GM19035 (cell line): Measurements from ENCODE around the gene CEND1.

Experiments
- ATAC-seq: cut with Tn5 transposase; IDR thresholded peaks from one replicate; pipeline ENCODE4 v1.9.1; 2021; ENCODE audit not compliant: unreplicated experiment

The CEND1 gene

DNA sequence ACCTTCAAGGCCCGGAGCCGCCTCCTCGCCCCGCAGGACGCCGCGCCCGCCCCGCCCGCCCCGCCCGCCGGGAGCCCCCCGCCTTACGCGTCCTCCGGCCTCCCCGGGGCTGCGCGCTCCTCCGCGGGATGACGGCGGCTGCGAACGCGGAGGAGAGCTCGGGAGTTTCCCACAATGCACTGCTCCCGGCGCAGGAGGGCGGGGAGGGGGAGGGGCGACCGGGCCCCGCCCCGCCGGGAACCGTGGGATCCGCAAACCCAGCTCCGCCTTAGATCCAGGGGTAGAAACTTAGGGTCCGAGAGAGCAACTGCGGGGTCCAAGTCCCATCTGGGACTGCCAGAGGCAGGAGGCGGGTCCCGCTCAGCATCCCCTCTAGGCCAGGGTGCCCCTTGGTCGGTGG, at the start of gene CEND1:
TSS of gene CEND1 (minus strand) at position 148 of the 400 bp plus-strand sequence. CDS start 1,514 bp downstream, outside the sequence.
- no peak for ATAC-seq

DNA sequence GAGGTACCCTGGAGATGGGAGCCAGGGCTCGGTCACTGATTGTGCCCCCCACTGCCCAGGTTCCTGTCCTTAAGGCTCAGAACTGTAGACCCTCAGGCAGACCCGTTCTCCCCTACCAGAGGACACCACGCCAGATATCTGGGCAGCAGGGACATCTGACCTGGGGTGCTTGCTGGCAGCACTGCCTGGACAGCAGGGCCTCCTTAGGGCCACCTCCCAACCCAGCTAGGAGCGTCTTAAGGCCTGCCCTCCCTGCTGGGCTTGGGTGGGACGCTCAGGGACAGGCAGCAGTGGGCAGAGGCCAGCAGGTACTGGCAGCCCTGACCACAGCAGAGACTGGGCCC, 49.4 kb upstream of the CEND1 start:
- ATAC-seq = no peak

DNA sequence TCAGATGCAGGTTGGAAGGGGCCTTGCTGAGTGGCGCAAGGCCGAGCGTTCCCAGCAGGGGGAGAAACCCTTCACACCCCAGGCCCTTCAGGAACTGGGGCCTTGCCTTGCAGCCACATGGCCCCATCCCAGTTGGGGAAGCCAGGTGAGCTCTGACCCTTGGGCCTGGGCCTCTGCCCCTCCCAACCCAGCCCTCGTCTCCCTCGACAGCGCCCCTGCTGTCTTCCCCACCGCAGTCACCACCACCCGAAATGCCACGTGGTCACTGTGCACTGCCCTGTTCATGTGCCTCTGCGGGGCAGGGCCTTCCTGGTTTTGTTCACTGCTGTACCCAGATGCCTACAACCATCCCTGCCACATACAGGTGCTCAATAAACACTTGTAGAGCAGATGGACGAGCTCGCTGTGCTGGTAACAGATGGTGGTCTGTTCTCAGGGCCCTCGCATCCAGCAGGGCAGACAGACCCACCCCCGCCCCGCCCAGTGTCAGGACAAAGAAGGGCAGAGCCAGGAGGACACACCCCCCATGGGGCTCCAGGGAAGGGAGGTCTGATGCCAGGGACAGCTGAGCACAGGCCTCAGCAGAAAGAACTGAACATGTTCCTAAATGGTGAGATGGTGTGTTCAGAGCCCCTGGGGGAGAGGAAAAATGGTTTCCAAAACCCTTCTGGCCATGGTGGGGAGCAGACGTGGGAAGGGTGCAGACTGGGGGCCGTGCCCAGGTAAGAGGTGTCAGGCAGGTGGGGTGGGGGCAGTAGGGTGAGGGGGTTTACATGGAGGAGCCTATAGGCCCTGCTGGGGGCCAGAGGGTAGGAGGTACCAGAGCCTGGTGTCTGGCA, 48.8 kb upstream of the CEND1 start:
- no peak for ATAC-seq

DNA sequence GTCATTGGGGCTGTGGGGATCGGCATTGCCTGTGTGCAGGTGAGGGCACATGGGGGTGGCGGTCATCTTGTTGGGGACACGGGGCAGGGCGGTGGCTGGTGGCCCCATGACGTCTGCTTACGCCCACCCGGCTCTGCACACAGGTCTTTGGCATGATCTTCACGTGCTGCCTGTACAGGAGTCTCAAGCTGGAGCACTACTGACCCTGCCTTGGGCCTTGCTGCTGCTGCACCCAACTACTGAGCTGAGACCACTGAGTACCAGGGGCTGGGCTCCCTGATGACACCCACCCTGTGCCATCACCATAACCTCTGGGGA, 48.1 kb upstream of the CEND1 start:
- ATAC-seq = no peak

DNA sequence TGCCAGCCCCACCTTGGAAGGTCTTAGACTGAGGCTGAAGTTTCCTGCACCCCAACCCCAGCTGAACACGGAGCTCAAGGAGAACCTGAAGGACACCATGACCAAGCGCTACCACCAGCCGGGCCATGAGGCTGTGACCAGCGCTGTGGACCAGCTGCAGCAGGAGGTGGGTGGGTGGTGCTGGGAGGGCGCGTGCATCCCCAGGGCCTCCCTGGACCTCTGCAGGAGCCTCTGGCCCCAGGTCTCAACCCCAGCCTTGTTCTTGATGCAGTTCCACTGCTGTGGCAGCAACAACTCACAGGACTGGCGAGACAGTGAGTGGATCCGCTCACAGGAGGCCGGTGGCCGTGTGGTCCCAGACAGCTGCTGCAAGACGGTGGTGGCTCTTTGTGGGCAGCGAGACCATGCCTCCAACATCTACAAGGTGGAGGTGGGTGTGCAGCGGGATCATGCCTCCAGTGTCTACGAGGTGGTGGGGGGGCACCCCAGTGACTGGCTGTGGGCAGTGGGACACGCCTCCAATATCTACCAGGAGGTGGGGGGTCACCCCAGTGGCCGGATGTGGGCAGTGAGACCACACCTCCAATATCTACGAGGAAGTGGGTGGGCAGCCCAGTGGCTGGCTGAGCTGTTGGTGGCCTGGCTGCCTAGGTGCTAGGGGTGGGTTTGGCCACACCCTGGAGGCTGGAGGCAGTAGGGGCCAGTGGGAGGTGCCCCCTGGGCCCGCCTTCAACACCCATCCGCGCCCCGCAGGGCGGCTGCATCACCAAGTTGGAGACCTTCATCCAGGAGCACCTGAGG, 47.5 kb upstream of the CEND1 start:
- ATAC-seq = no peak

DNA sequence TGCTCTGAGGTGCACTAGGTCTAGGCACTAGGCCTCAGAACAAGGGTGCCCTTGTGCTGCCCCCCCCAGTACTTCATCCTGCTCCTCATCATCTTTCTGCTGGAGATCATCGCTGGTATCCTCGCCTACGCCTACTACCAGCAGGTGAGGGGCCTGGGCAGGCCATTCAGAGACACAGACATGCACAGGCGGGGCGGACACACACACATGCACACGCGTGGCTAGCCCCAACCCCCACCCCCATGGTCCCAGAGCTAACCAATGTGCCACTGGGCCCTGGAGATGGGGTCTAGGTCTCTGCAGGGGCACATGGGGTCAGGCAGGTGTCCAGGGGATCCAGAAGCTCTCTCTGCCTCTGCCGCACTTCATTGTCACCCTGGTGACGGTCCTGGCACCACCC, 46.8 kb upstream of the CEND1 start:
- ATAC-seq = no peak

DNA sequence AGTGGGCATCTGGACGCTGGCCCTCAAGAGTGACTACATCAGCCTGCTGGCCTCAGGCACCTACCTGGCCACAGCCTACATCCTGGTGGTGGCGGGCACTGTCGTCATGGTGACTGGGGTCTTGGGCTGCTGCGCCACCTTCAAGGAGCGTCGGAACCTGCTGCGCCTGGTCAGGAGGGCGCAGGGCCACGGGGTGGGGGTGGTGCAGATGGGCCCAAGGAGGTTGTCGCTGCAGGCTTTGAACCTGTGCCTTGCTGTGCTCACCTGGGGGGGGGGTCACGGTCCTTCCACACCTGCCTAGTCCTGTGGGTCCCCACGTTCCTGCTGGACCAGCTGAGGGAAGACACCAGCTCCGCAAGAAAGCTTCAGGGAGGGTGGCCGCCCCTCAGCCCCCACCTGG, 46.4 kb upstream of the CEND1 start:
- no peak for ATAC-seq

DNA sequence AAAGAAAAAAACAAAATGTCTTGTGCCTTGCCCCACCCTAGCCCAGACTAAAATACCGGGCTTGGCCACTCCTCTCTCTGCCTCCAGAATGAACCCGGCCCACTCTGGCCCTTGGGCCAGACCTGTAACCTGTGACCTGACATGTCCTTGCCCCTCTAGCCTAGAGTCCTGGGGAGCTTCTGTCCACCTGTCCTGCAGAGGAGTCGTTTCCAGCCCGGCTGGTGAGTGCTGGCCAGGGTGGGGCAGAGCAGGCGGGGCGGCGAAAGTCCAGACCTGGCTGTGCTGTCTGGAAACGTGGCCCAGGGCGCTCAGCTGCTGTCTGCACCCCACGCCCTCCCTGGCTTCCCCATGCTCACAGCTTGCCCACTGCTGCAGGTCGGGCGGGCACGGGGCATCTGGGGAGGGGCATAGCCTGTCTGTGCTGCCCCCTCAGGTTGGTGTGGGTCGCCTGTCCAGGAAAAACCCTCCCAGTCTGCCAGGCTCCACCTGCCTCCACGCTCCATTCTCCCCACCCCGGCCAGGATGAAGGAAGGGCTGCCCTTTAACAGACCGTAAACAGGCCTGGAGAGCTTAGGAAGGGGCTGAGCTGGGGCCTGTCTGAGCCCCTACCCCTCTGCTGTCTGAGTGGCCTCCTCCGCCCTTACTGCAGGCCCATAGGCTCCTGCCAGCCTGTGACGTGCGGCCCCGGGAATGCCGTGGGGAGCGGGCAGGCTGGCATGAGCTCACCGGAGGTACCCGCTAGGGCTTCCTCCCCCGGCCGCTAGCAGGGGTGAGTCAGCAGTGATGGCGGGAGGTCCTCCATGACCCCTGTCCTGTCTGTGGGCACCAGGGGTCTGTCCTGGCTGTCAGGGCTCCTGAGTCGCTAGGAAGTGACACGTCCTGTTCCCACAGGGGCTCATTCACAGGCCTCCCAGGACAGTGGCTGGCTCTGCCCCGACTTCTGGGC, 44.8 kb upstream of the CEND1 start:
- ATAC-seq = no peak

DNA sequence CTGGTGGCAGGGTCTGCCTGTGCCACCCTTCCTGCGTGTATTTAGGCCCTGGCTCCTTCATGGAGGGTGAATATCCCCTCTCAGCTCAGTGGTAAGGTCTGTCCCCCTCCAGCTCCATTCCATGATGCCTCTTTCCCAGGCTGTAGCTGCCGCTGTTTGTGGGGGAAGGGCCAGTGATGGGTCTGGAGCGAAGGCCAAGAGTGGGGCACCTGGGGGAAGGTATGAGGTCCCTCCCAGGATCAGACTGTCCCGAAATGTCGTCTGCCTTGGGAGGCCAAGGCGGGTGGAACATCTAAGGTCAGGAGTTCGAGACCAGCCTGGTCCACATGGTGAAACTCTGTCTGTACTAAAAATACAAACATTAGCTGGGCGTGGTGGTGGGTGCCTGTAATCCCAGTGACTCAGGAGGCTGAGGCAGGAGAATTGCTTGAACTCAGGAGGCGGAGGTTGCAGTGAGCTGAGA, 44.0 kb upstream of the CEND1 start:
- no peak for ATAC-seq

DNA sequence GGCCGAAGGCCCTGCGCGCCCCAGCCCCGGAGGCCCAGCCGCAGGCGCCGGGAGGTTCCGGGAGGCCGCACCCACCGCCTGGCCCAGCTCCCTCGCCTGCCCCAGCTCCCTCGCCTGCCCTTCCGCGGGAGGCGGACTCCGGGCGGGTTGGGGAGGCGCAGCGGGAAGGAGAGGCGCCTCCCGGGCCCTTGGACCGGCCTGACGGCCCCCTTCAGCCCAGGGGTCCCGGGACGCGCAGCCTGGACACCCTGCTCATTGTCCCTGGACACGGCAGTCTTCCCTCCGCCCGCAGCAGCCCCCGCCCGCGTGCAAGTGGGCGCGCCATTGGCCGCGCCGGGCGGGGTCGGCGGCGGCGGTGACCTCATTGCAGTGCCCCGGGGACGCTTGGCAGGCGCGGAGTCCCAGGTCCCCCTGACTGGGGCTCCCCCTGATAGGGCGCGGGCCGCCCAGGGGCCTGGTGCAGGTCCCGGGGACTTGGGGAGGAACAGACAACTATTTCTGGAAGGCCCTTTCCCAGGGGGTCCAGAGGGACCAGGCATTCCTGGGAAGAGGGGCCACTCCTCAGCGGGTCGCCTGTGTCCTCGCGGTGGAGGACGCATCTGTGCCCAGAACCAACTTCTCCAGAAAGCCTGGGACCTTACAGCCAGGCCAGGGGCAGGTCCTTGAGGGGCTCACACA, 43.4 kb upstream of the CEND1 start:
- ATAC-seq = peak; percentile 29

DNA sequence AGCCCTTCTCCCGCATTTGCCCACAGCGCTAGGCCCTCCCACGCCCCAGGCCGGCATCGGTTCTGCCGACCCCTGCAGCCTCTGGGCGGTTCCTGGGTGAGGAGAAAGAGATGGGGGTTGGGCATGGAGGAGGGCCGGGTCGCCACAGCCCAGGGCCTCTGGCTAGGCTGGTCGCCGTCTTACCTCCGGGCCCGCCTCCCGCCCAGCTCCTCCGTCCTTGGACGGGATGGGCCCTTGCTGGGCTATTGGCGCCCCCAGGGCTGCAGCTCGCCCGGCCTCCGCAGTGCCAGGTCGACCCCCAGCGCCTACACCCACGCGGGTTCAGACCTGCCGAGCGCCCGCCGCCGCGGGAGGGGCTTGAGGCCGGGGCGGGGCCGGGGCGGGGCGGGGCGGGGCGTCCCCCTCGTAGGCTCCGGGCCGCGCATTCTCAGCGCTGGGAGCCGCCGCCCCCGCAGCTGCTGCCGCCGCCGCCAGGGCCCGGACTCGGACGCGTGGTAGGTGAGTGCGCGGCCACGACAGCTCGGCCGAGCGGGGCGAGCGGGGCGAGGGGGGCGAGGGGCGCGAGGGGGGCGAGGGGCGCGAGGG, 42.7 kb upstream of the CEND1 start, which contains the start of gene CD151:
TSS of gene CD151 (plus strand) at position 424 of the 585 bp plus-strand sequence. CDS start 3,118 bp downstream, outside the sequence.
- ATAC-seq = peak; percentile 39

DNA sequence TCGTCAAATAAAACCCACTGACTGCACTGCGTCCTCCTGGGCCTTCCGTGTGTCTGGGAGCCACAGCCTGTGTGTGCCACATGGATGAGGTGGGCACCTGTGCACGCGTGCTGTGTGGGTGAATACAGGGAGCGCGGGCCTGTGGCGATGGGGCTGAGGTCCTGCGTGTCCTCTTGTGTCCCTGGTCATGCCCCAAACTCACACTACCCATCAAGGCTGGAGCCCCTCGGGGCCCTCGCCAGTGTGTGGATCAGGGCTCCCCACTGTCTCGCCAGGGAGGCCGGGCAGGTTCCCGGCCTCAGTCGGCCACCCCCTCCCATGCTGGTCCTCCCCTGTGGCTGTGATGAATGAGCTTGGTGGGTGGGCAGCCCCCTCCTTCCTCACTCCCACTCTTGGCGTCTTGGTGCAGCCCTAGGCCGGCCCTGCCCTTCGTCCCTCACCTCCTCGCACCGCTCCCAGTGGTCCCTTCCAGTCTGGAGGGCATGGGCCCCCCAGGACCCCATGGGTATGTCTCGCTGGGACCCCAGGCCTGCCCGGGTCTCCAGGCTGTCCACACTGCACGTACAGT, 42.2 kb upstream of the CEND1 start:
- ATAC-seq = no peak

DNA sequence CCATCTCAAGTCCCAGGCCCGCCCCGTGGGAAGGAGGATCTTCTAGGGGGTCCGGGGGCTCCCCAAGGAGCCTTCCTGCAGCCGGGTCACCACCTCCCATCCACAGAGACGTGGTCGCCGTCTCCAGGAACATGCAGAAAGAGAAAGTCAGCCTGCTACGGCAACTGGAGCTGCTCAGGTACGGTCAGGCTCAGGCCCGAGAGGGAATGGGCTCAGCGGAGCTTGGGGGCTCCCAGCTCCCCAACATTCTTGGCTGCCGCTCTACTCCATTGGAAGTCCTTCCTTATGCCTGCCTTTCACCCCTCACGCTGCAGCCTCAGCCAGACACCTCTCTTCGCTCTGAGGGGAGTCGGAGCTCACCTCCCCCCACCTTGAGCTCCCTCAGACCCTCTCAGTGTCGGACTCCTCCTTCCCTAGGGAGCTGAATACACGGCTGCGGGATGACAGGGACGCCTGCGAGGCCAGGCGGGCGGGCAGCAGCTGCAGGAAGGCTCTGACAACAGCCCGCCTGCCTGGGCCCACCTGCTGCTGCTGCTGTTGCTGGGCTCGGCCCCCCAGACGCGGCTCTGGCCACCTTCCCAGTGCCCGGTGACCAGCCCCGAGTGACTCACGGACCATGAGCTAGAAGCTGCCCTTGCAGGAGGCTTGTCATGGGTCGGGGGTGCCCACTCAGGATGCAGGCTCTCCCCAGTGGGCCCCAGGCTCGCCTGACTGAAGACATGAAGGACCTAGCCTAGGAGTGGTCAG, 41.4 kb upstream of the CEND1 start:
- no peak for ATAC-seq

DNA sequence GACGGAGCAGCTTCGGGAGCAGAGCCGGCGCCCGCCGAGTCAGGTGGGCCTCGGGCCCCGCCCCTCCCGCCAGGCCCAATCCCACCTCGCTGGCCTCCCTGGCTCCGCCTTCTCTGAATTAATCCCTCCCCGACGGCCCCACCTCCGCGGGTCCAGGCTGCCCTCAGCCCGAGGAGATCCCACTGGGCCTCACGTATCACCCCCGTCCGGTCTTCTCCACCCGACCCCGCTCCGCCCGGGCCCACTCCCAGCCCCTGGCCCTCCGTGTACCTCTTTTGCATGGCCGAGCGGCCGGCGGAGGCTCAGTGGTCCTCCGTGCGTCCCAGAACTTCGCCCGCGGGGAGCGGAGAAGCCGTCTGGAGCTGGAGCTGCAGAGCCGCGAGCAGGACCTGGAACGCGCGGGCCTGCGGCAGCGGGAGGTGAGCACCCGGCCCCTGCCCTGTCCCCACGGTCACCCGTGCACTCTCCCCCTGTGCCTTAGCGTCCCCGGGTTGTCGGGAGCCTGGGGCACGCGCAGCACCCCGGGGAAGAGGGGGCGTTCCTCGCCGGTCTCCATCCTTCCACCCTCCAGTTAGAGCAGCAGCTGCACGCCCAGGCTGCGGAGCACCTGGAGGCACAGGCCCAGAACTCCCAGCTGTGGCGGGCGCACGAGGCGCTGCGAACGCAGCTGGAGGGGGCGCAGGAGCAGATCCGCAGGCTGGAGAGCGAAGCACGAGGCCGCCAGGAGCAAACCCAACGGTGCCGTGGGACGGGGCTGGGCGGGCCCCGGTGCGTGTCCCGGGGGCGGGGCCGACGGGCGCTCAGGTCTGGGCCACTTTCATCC, 40.6 kb upstream of the CEND1 start:
- ATAC-seq = peak; percentile 39

DNA sequence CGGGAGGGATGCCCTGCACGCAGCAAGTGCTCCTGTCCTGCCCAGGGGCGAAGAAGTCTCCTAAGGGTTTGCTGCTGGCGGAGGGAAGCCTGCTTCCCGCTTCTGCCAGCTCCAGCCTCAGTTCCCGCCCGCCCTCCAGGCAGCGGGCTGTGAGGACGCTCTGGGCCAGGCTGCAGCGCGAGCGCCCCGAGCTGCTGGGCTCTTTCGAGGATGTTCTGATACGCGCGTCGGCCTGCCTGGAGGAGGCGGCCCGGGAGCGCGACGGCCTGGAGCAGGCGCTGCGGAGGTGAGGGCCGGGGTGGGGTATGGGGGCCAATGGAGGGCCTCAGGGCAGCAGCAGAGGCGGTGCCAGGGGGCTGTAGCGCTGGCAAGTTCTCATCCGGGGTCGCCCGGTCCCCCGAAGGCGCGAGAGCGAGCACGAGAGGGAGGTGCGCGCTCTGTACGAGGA, 40.0 kb upstream of the CEND1 start:
- ATAC-seq = no peak

DNA sequence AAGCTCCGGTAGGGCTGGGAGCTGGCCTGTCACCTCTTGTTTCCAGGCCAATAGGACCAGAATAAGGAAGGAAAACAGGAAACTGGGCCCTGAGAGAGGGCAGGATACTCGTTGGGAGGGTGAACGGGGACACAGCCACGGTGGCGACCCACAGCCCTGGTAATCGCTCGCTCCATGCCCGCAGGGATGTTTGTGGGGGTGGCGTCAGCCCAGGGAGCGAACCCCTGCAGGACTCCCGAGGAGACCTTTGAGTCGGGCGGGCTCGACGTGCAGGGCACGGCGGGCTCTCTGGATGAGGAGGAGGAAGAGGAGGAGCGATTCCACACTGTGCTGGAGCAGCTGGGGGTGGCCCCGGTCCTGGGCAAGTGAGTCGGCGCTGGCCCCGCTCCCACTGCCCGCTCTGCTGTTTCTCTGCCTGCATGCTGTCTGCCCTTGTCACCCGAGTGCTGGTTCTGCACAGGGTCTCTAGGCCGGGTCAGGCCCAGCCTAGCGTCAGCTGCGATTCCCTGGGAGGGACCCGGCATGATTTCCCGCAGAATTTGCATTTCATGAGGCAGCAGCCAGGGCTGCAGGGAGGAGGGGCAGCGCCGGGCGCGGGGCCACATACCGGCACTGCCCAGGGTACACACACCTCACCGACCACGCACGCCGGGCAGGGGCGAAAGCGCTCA, 39.4 kb upstream of the CEND1 start:
- ATAC-seq = no peak

DNA sequence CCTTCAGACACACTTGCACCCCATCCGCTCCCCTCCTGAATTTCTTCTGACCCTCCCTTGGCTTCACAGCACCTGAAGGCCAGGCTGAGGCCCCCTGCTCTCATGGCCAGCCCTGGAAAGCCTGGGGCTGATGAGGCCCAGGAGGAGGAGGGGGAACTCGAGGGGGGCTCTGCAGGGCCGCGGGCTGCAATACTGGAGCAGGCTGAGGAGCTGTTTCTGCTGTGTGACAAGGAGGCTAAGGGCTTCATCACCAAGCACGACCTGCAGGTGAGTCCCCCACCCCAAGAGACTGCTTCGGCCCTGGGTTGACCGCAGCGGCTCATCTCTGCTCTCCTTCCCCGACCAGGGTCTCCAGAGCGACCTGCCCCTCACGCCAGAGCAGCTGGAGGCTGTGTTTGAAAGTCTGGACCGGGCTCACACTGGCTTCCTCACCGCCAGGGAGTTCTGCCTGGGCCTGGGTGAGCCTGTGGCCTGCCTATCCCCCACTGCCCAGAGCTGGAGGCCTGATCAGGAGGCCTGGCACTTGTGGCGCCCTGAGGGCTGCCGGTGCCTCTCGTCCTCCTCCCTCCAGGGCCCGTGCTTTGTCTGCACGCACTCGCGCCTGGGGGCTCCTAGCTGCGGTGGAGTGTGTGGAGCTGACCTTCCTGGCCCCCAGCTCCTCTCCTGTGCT, 38.8 kb upstream of the CEND1 start:
- ATAC-seq = no peak
